Gastrocnemius medialis (tissue), 4 donors: Measurements from ENCODE around the gene ELMO2.

Experiments
- POLR2A ChIP-seq, 2 donors: fragments of 450-650 bp; IDR thresholded peaks; one replicate each; pipeline ENCODE4 v1.6.1; 2017; ENCODE audit warnings: antibody characterized with exemption in 2 of 2, mild to moderate bottlenecking in 2 of 2, moderate library complexity in 2 of 2
- TF ChIP-seq, protein P1 (sequence below), 5 experiments: fragments of 450-650 bp in 3 of 5; fragments of 200-600 bp in 2 of 5; sonication (generic) in 2 of 5; IDR thresholded peaks in 4 of 5; conservative IDR thresholded peaks in 1 of 5; 1 replicate in 4 of 5; 2 replicates in 1 of 5; pipeline ENCODE4 v1.5.1; 2016 to 2019; ENCODE audit warnings: antibody characterized with exemption in 5 of 5, mild to moderate bottlenecking in 3 of 5, moderate library complexity in 3 of 5

DNA sequence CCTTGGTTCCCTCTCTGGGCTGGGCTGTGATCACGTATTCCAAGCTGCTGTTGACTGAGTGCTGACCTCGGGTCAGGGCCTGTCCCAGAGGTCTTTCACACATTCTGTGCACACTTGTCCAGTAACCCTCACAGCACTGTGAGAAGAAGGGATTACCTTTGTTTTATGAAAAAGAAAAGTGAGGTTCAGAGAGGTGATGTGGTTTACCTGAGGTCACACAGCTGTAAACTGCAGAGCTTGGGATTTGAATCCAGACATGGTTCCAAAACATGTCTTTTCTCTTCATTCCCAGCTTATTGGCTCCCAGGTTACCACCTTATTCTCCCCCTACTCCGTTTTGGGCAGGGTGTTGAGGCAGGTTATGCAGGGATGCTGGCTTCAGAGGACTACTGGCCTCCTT lies 69.7 kb downstream of the ELMO2 start:
- TF ChIP-seq, protein P1, sequence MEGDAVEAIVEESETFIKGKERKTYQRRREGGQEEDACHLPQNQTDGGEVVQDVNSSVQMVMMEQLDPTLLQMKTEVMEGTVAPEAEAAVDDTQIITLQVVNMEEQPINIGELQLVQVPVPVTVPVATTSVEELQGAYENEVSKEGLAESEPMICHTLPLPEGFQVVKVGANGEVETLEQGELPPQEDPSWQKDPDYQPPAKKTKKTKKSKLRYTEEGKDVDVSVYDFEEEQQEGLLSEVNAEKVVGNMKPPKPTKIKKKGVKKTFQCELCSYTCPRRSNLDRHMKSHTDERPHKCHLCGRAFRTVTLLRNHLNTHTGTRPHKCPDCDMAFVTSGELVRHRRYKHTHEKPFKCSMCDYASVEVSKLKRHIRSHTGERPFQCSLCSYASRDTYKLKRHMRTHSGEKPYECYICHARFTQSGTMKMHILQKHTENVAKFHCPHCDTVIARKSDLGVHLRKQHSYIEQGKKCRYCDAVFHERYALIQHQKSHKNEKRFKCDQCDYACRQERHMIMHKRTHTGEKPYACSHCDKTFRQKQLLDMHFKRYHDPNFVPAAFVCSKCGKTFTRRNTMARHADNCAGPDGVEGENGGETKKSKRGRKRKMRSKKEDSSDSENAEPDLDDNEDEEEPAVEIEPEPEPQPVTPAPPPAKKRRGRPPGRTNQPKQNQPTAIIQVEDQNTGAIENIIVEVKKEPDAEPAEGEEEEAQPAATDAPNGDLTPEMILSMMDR (IDR thresholded peaks at IDR 0.05 in 4 of 5, conservative IDR thresholded peaks at IDR 0.05 in 1 of 5): no peak
- no peak for TF ChIP-seq POLR2A (IDR thresholded peaks at IDR 0.05)
